Naive thymus-derived CD8-positive, alpha-beta T cell (primary cell): ENCODE measurements around the gene TNS3. TPM values are rescaled to one million over a fixed set of nuclear protein-coding genes. Genes with fewer than 3 reads are reported as not detected.

Experiments used
- ATAC-seq, 2 donors: fragments of 150-1000 bp; cut with Tn5 transposase in 1 of 2; sonication (Bioruptor Pico), chemical (Tn5 transposase) in 1 of 2; 1 replicate in 1 of 2; 2 replicates in 1 of 2; pipeline ENCODE4 v1.10.0; 2021; ENCODE audit warnings: mild to moderate bottlenecking in 2 of 2, moderate library complexity in 2 of 2
- POLR2A ChIA-PET: fragments of 350-600 bp; sonication (Branson Sonifier 250); formaldehyde crosslinking; loops from one replicate; lab custom pipeline; 2021; ENCODE audit warnings: antibody characterized with exemption; lab: Charles Lee
- DNase-seq, 10 donors: peaks; one replicate each; pipeline versions ENCODE4 v3.0.0 to v3.0.0-alpha.2; 2020 to 2022
- H3K27ac Mint-ChIP-seq, 10 donors: one replicate each; pipeline ENCODE4 v1.8.0; 2020 to 2022; ENCODE audit warnings: mild to moderate bottlenecking in 10 of 10, mixed read lengths in 10 of 10, moderate library complexity in 4 of 10, inconsistent platforms in 1 of 10
- H3K27me3 Mint-ChIP-seq, 5 donors: one replicate each; pipeline ENCODE4 v1.8.0; 2021 to 2022; ENCODE audit warnings: mixed read lengths in 5 of 5
- H3K36me3 Mint-ChIP-seq, 3 donors: one replicate each; pipeline ENCODE4 v1.8.0; 2020 to 2022; ENCODE audit warnings: mixed read lengths in 3 of 3, mild to moderate bottlenecking in 2 of 3, inconsistent platforms in 1 of 3
- H3K4me1 Mint-ChIP-seq, 4 donors: one replicate each; pipeline ENCODE4 v1.8.0; 2021 to 2022; ENCODE audit warnings: mixed read lengths in 4 of 4
- H3K4me3 Mint-ChIP-seq, 10 donors: one replicate each; pipeline ENCODE4 v1.8.0; 2020 to 2022; ENCODE audit warnings: mild to moderate bottlenecking in 10 of 10, mixed read lengths in 10 of 10, moderate library complexity in 6 of 10, inconsistent platforms in 1 of 10
- H3K9me3 Mint-ChIP-seq, 9 donors: one replicate each; pipeline ENCODE4 v1.8.0; 2020 to 2022; ENCODE audit warnings: mixed read lengths in 9 of 9, mild to moderate bottlenecking in 3 of 9, inconsistent platforms in 1 of 9, moderate library complexity in 1 of 9
- polyA plus RNA-seq, 3 donors: library from polyadenylated mRNA; unstranded; fragments of 300-500 nt; fragmentation: Illumina TruSeq; gene quantifications; one replicate each; pipeline ENCODE4 v1.2.3, GENCODE V29; 2021
- total RNA-seq, 8 experiments: library from RNA in 2 of 8; stranded (reverse) in 2 of 8; gene quantifications; one replicate each; pipeline ENCODE4 v1.2.3 and lab custom pipeline; 2021 to 2026

TNS3 gene
- 1 to 10 TPM; 1.2 to 1.6 TPM for total RNA-seq
- not detected for polyA plus RNA-seq
- total RNA-seq (lab: John Stamatoyannopoulos, UW): 0 to 2.2 (median 0.19) reads per million in 6 experiments

GRCh38 chr7:47581804-47582763 is at the start of gene TNS3:
TSS of gene TNS3 (minus strand) at chr7:47582111. CDS start at chr7:47439636, 142,475 bp downstream.
- Mint-ChIP-seq H3K4me3 (peak within 1 kb of the TSS in 2 of 10 donors; percentile 47 to 80), H3K27me3 (peaks cover 14 to 37% (median 28%) of the 10 kb centered on the region in 5 donors), H3K4me1 (peaks cover 5 to 53% (median 9%) of the 10 kb centered on the region in 4 donors), H3K27ac (no peak within 1 kb of the TSS), H3K9me3 (peaks cover 0 to 5% (median 0%) of the 10 kb centered on the region in 9 donors), H3K36me3 (no peaks in the 10 kb centered on the region)
- POLR2A ChIA-PET: no interaction called here
- ATAC-seq (peak in 1 of 2 donors; percentile 30), DNase-seq (no peak)

GRCh38 chr7:47631711-47632110 is 49.8 kb upstream of the TNS3 start:
- Mint-ChIP-seq H3K36me3 (no peaks in the 10 kb centered on the region), H3K4me1 (peaks cover 0 to 23% (median 0%) of the 10 kb centered on the region in 4 donors), H3K27me3 (no peaks in the 10 kb centered on the region), H3K9me3 (no peaks in the 10 kb centered on the region), H3K27ac (peak overlapping the region in 1 of 10 donors; percentile 57), H3K4me3 (no peak overlapping the region)
- ATAC-seq (no peak), DNase-seq (peak in 1 of 10 donors; percentile 35)
- POLR2A ChIA-PET: no interaction called here

- H3K4me3 Mint-ChIP-seq: peak overlapping the region in 1 of 10 donors; percentile 17
- peak overlapping the region in 1 of 10 donors; percentile 4 for H3K27ac Mint-ChIP-seq
- no peaks in the 10 kb centered on the region for H3K27me3 Mint-ChIP-seq
- peak in 1 of 10 donors; percentile 2 for DNase-seq
- H3K9me3 Mint-ChIP-seq: no peaks in the 10 kb centered on the region
- ATAC-seq: no peak
- no peaks in the 10 kb centered on the region for H3K36me3 Mint-ChIP-seq
- H3K4me1 Mint-ChIP-seq: peaks cover 1 to 30% (median 4%) of the 10 kb centered on the region in 4 donors
- POLR2A ChIA-PET: interaction anchor here (0.6 kb wide), 1 partner anchor 14 kb away, joined by 5 read pairs; no protein-coding TSS in a partner anchor
Measured at GRCh38 chr7:47627580-47628283, 45.8 kb upstream of the TNS3 start.

- Mint-ChIP-seq H3K4me1 (peaks cover 6 to 44% (median 9%) of the 10 kb centered on the region in 4 donors), H3K27me3 (no peaks in the 10 kb centered on the region), H3K4me3 (no peak overlapping the region), H3K9me3 (no peaks in the 10 kb centered on the region), H3K27ac (no peak overlapping the region), H3K36me3 (no peaks in the 10 kb centered on the region)
- ATAC-seq (no peak), DNase-seq (peak in 1 of 10 donors; percentile 19)
- POLR2A ChIA-PET: no interaction called here
Measured at GRCh38 chr7:47625861-47626715, 44.2 kb upstream of the TNS3 start.

GRCh38 chr7:47624689-47625088 is 42.8 kb upstream of the TNS3 start:
- Mint-ChIP-seq H3K4me1 (peaks cover 6 to 45% (median 9%) of the 10 kb centered on the region in 4 donors), H3K4me3 (no peak overlapping the region), H3K9me3 (no peaks in the 10 kb centered on the region), H3K27me3 (no peaks in the 10 kb centered on the region), H3K36me3 (no peaks in the 10 kb centered on the region), H3K27ac (no peak overlapping the region)
- DNase-seq: peak in 1 of 10 donors; percentile 11
- no peak for ATAC-seq
- POLR2A ChIA-PET: no interaction called here

- ATAC-seq (no peak), DNase-seq (peak in 1 of 10 donors; percentile 27)
- Mint-ChIP-seq H3K27me3 (no peaks in the 10 kb centered on the region), H3K4me3 (no peak overlapping the region), H3K27ac (peak overlapping the region in 2 of 10 donors; percentile 21 to 67), H3K4me1 (peaks cover 6 to 43% (median 9%) of the 10 kb centered on the region in 4 donors), H3K9me3 (no peaks in the 10 kb centered on the region), H3K36me3 (no peaks in the 10 kb centered on the region)
- POLR2A ChIA-PET: no interaction called here
Measured at GRCh38 chr7:47622946-47623640, 41.2 kb upstream of the TNS3 start.

- H3K9me3 Mint-ChIP-seq: no peaks in the 10 kb centered on the region
- H3K27me3 Mint-ChIP-seq: no peaks in the 10 kb centered on the region
- ATAC-seq (no peak), DNase-seq (no peak)
- no peak overlapping the region for H3K4me3 Mint-ChIP-seq
- H3K36me3 Mint-ChIP-seq: no peaks in the 10 kb centered on the region
- H3K4me1 Mint-ChIP-seq: peaks cover 6 to 38% (median 9%) of the 10 kb centered on the region in 4 donors
- H3K27ac Mint-ChIP-seq: peak overlapping the region in 2 of 10 donors; percentile 24 to 67
- POLR2A ChIA-PET: no interaction called here
Measured at GRCh38 chr7:47622586-47622945, 40.7 kb upstream of the TNS3 start.

- peak in 1 of 10 donors; percentile 16 for DNase-seq
- H3K9me3 Mint-ChIP-seq: no peaks in the 10 kb centered on the region
- POLR2A ChIA-PET: no interaction called here
- no peaks in the 10 kb centered on the region for H3K36me3 Mint-ChIP-seq
- H3K27me3 Mint-ChIP-seq: no peaks in the 10 kb centered on the region
- H3K27ac Mint-ChIP-seq: peak overlapping the region in 1 of 10 donors; percentile 67
- H3K4me1 Mint-ChIP-seq: peaks cover 6 to 33% (median 9%) of the 10 kb centered on the region in 4 donors
- no peak for ATAC-seq
- H3K4me3 Mint-ChIP-seq: no peak overlapping the region
Measured at GRCh38 chr7:47621979-47622561, 40.2 kb upstream of the TNS3 start.

GRCh38 chr7:47621347-47621746 is 39.4 kb upstream of the TNS3 start:
- peak in 1 of 2 donors; percentile 6 for ATAC-seq
- DNase-seq: peak in 1 of 10 donors; percentile 10

GRCh38 chr7:47619806-47620205 is 37.9 kb upstream of the TNS3 start:
- ATAC-seq (no peak), DNase-seq (peak in 1 of 10 donors; percentile 7)
- H3K4me1 Mint-ChIP-seq: peaks cover 6 to 25% (median 9%) of the 10 kb centered on the region in 4 donors
- H3K4me3 Mint-ChIP-seq: no peak overlapping the region
- no peaks in the 10 kb centered on the region for H3K36me3 Mint-ChIP-seq
- POLR2A ChIA-PET: no interaction called here
- H3K27me3 Mint-ChIP-seq: no peaks in the 10 kb centered on the region
- H3K27ac Mint-ChIP-seq: peak overlapping the region in 1 of 10 donors; percentile 7
- no peaks in the 10 kb centered on the region for H3K9me3 Mint-ChIP-seq

More at GRCh38 chr7:47621347-47621746, 39.4 kb upstream of the TNS3 start:
- Mint-ChIP-seq H3K27me3 (no peaks in the 10 kb centered on the region), H3K4me3 (no peak overlapping the region), H3K27ac (no peak overlapping the region), H3K36me3 (no peaks in the 10 kb centered on the region), H3K9me3 (no peaks in the 10 kb centered on the region), H3K4me1 (peaks cover 6 to 28% (median 9%) of the 10 kb centered on the region in 4 donors)
- POLR2A ChIA-PET: no interaction called here

GRCh38 chr7:47617131-47617530 is 35.2 kb upstream of the TNS3 start:
- H3K4me3 Mint-ChIP-seq: no peak overlapping the region
- no peaks in the 10 kb centered on the region for H3K36me3 Mint-ChIP-seq
- no peaks in the 10 kb centered on the region for H3K27me3 Mint-ChIP-seq

More at GRCh38 chr7:47617131-47617530, 35.2 kb upstream of the TNS3 start:
- Mint-ChIP-seq H3K4me1 (peaks cover 0 to 11% (median under 1%) of the 10 kb centered on the region in 4 donors), H3K9me3 (no peaks in the 10 kb centered on the region), H3K27ac (no peak overlapping the region)
- ATAC-seq: no peak
- DNase-seq: no peak
- POLR2A ChIA-PET: no interaction called here
